Measurements from ENCODE around the gene MYRF.

The MYRF gene

GRCh38 chr11:61718046-61718531, 34.3 kb upstream of the MYRF start:
- H3K27me3 ChIP-seq (ENCODE audit: control insufficient read depth, insufficient read depth, low read length, poor library complexity, severe bottlenecking): no peaks in the 10 kb centered on the region
- H3K4me1 ChIP-seq (ENCODE audit: control insufficient read depth, insufficient read depth, low read length): peaks cover 46% of the 10 kb centered on the region
- no peak overlapping the region for H3K27ac ChIP-seq (ENCODE audit: insufficient read depth, low read depth, low read length, poor library complexity, severe bottlenecking)
- WGBS, 2 experiments: 20 to 26% methylated on average over 9 of the region's 9 CpGs
- H3K4me3 ChIP-seq (ENCODE audit: insufficient read depth, low read depth, low read length): peak overlapping the region; percentile 44
- H3K36me3 ChIP-seq (ENCODE audit: control insufficient read depth, insufficient read depth, low read length): no peaks in the 10 kb centered on the region
- H3K9me3 ChIP-seq (ENCODE audit: control insufficient read depth, low read length): no peaks in the 10 kb centered on the region

- Histone ChIP-seq H3K4me1 (ENCODE audit: control insufficient read depth, insufficient read depth, low read length) (peaks cover 40% of the 10 kb centered on the region), H3K9me3 (ENCODE audit: control insufficient read depth, low read length) (no peaks in the 10 kb centered on the region), H3K4me3 (ENCODE audit: insufficient read depth, low read depth, low read length) (peak overlapping the region; percentile 44), H3K27ac (ENCODE audit: insufficient read depth, low read depth, low read length, poor library complexity, severe bottlenecking) (no peak overlapping the region), H3K27me3 (ENCODE audit: control insufficient read depth, insufficient read depth, low read length, poor library complexity, severe bottlenecking) (no peaks in the 10 kb centered on the region), H3K36me3 (ENCODE audit: control insufficient read depth, insufficient read depth, low read length) (no peaks in the 10 kb centered on the region)
- 7 to 10% methylated on average over 21 of the region's 21 CpGs for WGBS, 2 experiments
These were observed 33.7 kb upstream of the MYRF start for GRCh38 chr11:61718621-61719302.

GRCh38 chr11:61719978-61720377, 32.5 kb upstream of the MYRF start:
- Histone ChIP-seq H3K27ac (ENCODE audit: insufficient read depth, low read depth, low read length, poor library complexity, severe bottlenecking) (no peak overlapping the region), H3K27me3 (ENCODE audit: control insufficient read depth, insufficient read depth, low read length, poor library complexity, severe bottlenecking) (no peaks in the 10 kb centered on the region), H3K4me3 (ENCODE audit: insufficient read depth, low read depth, low read length) (no peak overlapping the region), H3K4me1 (ENCODE audit: control insufficient read depth, insufficient read depth, low read length) (peaks cover 33% of the 10 kb centered on the region), H3K36me3 (ENCODE audit: control insufficient read depth, insufficient read depth, low read length) (no peaks in the 10 kb centered on the region), H3K9me3 (ENCODE audit: control insufficient read depth, low read length) (no peaks in the 10 kb centered on the region)
- WGBS, 2 experiments: 91 to 92% methylated on average over 12 of the region's 12 CpGs

GRCh38 chr11:61720597-61720996, 31.8 kb upstream of the MYRF start:
- 96% methylated on average over 20 of the region's 20 CpGs for WGBS, 2 experiments
- Histone ChIP-seq H3K27me3 (ENCODE audit: control insufficient read depth, insufficient read depth, low read length, poor library complexity, severe bottlenecking) (no peaks in the 10 kb centered on the region), H3K36me3 (ENCODE audit: control insufficient read depth, insufficient read depth, low read length) (peaks cover 2% of the 10 kb centered on the region)

GRCh38 chr11:61724437-61724836, 28.0 kb upstream of the MYRF start:
- no peak overlapping the region for H3K27ac ChIP-seq (ENCODE audit: insufficient read depth, low read depth, low read length, poor library complexity, severe bottlenecking)
- WGBS, 2 experiments: 90 to 95% methylated on average over 9 of the region's 9 CpGs
- H3K4me3 ChIP-seq (ENCODE audit: insufficient read depth, low read depth, low read length): no peak overlapping the region
- H3K4me1 ChIP-seq (ENCODE audit: control insufficient read depth, insufficient read depth, low read length): peaks cover 2% of the 10 kb centered on the region
- no peaks in the 10 kb centered on the region for H3K27me3 ChIP-seq (ENCODE audit: control insufficient read depth, insufficient read depth, low read length, poor library complexity, severe bottlenecking)
- no peaks in the 10 kb centered on the region for H3K9me3 ChIP-seq (ENCODE audit: control insufficient read depth, low read length)
- H3K36me3 ChIP-seq (ENCODE audit: control insufficient read depth, insufficient read depth, low read length): peaks cover 10% of the 10 kb centered on the region

More at GRCh38 chr11:61720597-61720996, 31.8 kb upstream of the MYRF start:
- no peak overlapping the region for H3K27ac ChIP-seq (ENCODE audit: insufficient read depth, low read depth, low read length, poor library complexity, severe bottlenecking)
- H3K4me1 ChIP-seq (ENCODE audit: control insufficient read depth, insufficient read depth, low read length): peaks cover 33% of the 10 kb centered on the region
- H3K9me3 ChIP-seq (ENCODE audit: control insufficient read depth, low read length): no peaks in the 10 kb centered on the region
- no peak overlapping the region for H3K4me3 ChIP-seq (ENCODE audit: insufficient read depth, low read depth, low read length)

GRCh38 chr11:61725781-61726231, 26.6 kb upstream of the MYRF start:
- no peaks in the 10 kb centered on the region for H3K9me3 ChIP-seq (ENCODE audit: control insufficient read depth, low read length)
- 90 to 95% methylated on average over 12 of the region's 12 CpGs for WGBS, 2 experiments
- H3K27me3 ChIP-seq (ENCODE audit: control insufficient read depth, insufficient read depth, low read length, poor library complexity, severe bottlenecking): no peaks in the 10 kb centered on the region
- H3K27ac ChIP-seq (ENCODE audit: insufficient read depth, low read depth, low read length, poor library complexity, severe bottlenecking): no peak overlapping the region
- H3K4me3 ChIP-seq (ENCODE audit: insufficient read depth, low read depth, low read length): no peak overlapping the region
- H3K4me1 ChIP-seq (ENCODE audit: control insufficient read depth, insufficient read depth, low read length): no peaks in the 10 kb centered on the region
- H3K36me3 ChIP-seq (ENCODE audit: control insufficient read depth, insufficient read depth, low read length): peaks cover 10% of the 10 kb centered on the region

- 91 to 93% methylated on average over 13 of the region's 13 CpGs for WGBS, 2 experiments
- no peaks in the 10 kb centered on the region for H3K9me3 ChIP-seq (ENCODE audit: control insufficient read depth, low read length)
These were observed 25.7 kb upstream of the MYRF start for GRCh38 chr11:61726775-61727174.

GRCh38 chr11:61727401-61727811, 25.0 kb upstream of the MYRF start:
- 96 to 97% methylated on average over 3 of the region's 3 CpGs for WGBS, 2 experiments
- H3K36me3 ChIP-seq (ENCODE audit: control insufficient read depth, insufficient read depth, low read length): peaks cover 10% of the 10 kb centered on the region

More at GRCh38 chr11:61726775-61727174, 25.7 kb upstream of the MYRF start:
- no peak overlapping the region for H3K27ac ChIP-seq (ENCODE audit: insufficient read depth, low read depth, low read length, poor library complexity, severe bottlenecking)
- H3K27me3 ChIP-seq (ENCODE audit: control insufficient read depth, insufficient read depth, low read length, poor library complexity, severe bottlenecking): no peaks in the 10 kb centered on the region
- no peaks in the 10 kb centered on the region for H3K4me1 ChIP-seq (ENCODE audit: control insufficient read depth, insufficient read depth, low read length)
- H3K36me3 ChIP-seq (ENCODE audit: control insufficient read depth, insufficient read depth, low read length): peaks cover 10% of the 10 kb centered on the region
- no peak overlapping the region for H3K4me3 ChIP-seq (ENCODE audit: insufficient read depth, low read depth, low read length)

GRCh38 chr11:61728066-61728939, 24.1 kb upstream of the MYRF start:
- WGBS, 2 experiments: 90 to 93% methylated on average over 33 of the region's 33 CpGs
- Histone ChIP-seq H3K36me3 (ENCODE audit: control insufficient read depth, insufficient read depth, low read length) (peaks cover 10% of the 10 kb centered on the region), H3K4me3 (ENCODE audit: insufficient read depth, low read depth, low read length) (no peak overlapping the region), H3K27me3 (ENCODE audit: control insufficient read depth, insufficient read depth, low read length, poor library complexity, severe bottlenecking) (no peaks in the 10 kb centered on the region), H3K9me3 (ENCODE audit: control insufficient read depth, low read length) (no peaks in the 10 kb centered on the region), H3K4me1 (ENCODE audit: control insufficient read depth, insufficient read depth, low read length) (no peaks in the 10 kb centered on the region), H3K27ac (ENCODE audit: insufficient read depth, low read depth, low read length, poor library complexity, severe bottlenecking) (no peak overlapping the region)

More at GRCh38 chr11:61727401-61727811, 25.0 kb upstream of the MYRF start:
- H3K4me1 ChIP-seq (ENCODE audit: control insufficient read depth, insufficient read depth, low read length): no peaks in the 10 kb centered on the region
- H3K9me3 ChIP-seq (ENCODE audit: control insufficient read depth, low read length): no peaks in the 10 kb centered on the region
- H3K27me3 ChIP-seq (ENCODE audit: control insufficient read depth, insufficient read depth, low read length, poor library complexity, severe bottlenecking): no peaks in the 10 kb centered on the region
- no peak overlapping the region for H3K4me3 ChIP-seq (ENCODE audit: insufficient read depth, low read depth, low read length)
- H3K27ac ChIP-seq (ENCODE audit: insufficient read depth, low read depth, low read length, poor library complexity, severe bottlenecking): no peak overlapping the region

GRCh38 chr11:61728940-61729219, 23.6 kb upstream of the MYRF start:
- no peak overlapping the region for H3K4me3 ChIP-seq (ENCODE audit: insufficient read depth, low read depth, low read length)
- H3K4me1 ChIP-seq (ENCODE audit: control insufficient read depth, insufficient read depth, low read length): no peaks in the 10 kb centered on the region
- no peak overlapping the region for H3K27ac ChIP-seq (ENCODE audit: insufficient read depth, low read depth, low read length, poor library complexity, severe bottlenecking)
- no peaks in the 10 kb centered on the region for H3K27me3 ChIP-seq (ENCODE audit: control insufficient read depth, insufficient read depth, low read length, poor library complexity, severe bottlenecking)
- whole genome bisulfite sequencing, 2 experiments: 90 to 94% methylated on average over 8 of the region's 8 CpGs
- no peaks in the 10 kb centered on the region for H3K9me3 ChIP-seq (ENCODE audit: control insufficient read depth, low read length)
- peaks cover 10% of the 10 kb centered on the region for H3K36me3 ChIP-seq (ENCODE audit: control insufficient read depth, insufficient read depth, low read length)
